Stimulated activated CD8-positive, alpha-beta memory T cell treated with anti-CD3 and anti-CD28 coated beads, Interleukin-15, amount 100 ng/mL, for 1 hour (primary cell): ENCODE measurements around the gene PTTG1IP.
"Not testable (repeated sequence)": the region's sequence is repeated elsewhere in the genome, so short reads cannot be mapped to it uniquely, and the experiment has no call there.

Source experiments
- DNase-seq: peaks from one replicate; pipeline ENCODE4 v3.0.0-alpha.2; 2020; ENCODE audit warnings: low read depth

The PTTG1IP gene

GRCh38 chr21:44845418-44846223 is 27.9 kb downstream of the PTTG1IP start:
- DNase-seq: peak; percentile 11

- DNase-seq: no peak
Observed at GRCh38 chr21:44844256-44844655, 29.2 kb downstream of the PTTG1IP start.

GRCh38 chr21:44842721-44843445 is 30.6 kb downstream of the PTTG1IP start:
- no peak for DNase-seq

- no peak for DNase-seq
Observed at GRCh38 chr21:44842087-44842486, 31.4 kb downstream of the PTTG1IP start.

GRCh38 chr21:44840771-44841170 is 32.7 kb downstream of the PTTG1IP start:
- no peak for DNase-seq

- no peak for DNase-seq
Observed at GRCh38 chr21:44838951-44839350, 34.5 kb downstream of the PTTG1IP start.

GRCh38 chr21:44838039-44838895 is 35.2 kb downstream of the PTTG1IP start:
- no peak for DNase-seq

GRCh38 chr21:44837537-44837936 is 36.0 kb downstream of the PTTG1IP start:
- no peak for DNase-seq

GRCh38 chr21:44836666-44837471 is 36.6 kb downstream of the PTTG1IP start:
- no peak for DNase-seq

GRCh38 chr21:44836349-44836665 is 37.2 kb downstream of the PTTG1IP start:
- DNase-seq: no peak

- no peak for DNase-seq
Observed at GRCh38 chr21:44835647-44835973, 37.9 kb downstream of the PTTG1IP start.

GRCh38 chr21:44834951-44835646 is 38.4 kb downstream of the PTTG1IP start:
- DNase-seq: no peak

- DNase-seq: no peak
Observed at GRCh38 chr21:44834231-44834950, 39.1 kb downstream of the PTTG1IP start.

GRCh38 chr21:44833663-44834062 is 39.8 kb downstream of the PTTG1IP start:
- no peak for DNase-seq

- DNase-seq: not testable (repeated sequence)
Observed at GRCh38 chr21:44832516-44833255, 40.8 kb downstream of the PTTG1IP start.

GRCh38 chr21:44831227-44831860 is 42.1 kb downstream of the PTTG1IP start:
- DNase-seq: no peak

GRCh38 chr21:44829507-44830092 is 43.9 kb downstream of the PTTG1IP start:
- no peak for DNase-seq

GRCh38 chr21:44828362-44829056 is 45.0 kb downstream of the PTTG1IP start:
- no peak for DNase-seq
